ENCODE data around the gene SLC1A6.

SLC1A6 gene

GRCh38 chr19:14997981-14998380 lies 18.3 kb upstream of the SLC1A6 start:
- Histone ChIP-seq H3K27ac (ENCODE audit: low read depth, low read length) (no peak overlapping the region), H3F3A (ENCODE audit: control insufficient read depth, insufficient read depth) (no peaks in the 10 kb centered on the region), H3K4me1 (ENCODE audit: control insufficient read depth, low read length) (no peaks in the 10 kb centered on the region), H3K9me3 (ENCODE audit: control insufficient read depth, insufficient read depth, low read length) (no peaks in the 10 kb centered on the region), H4K20me1 (ENCODE audit: control insufficient read depth, insufficient read depth, low read depth, low read length) (no peaks in the 10 kb centered on the region), H3K4me3 (ENCODE audit: low read length) (no peak overlapping the region), H3K27me3 (ENCODE audit: control insufficient read depth, low read length) (0 out of 2 replicates have a peak, but pooled peaks cover 2% of the 10 kb centered on the region), H3K36me3 (ENCODE audit: control insufficient read depth, low read length) (no peaks in the 10 kb centered on the region), H3K4me2 (ENCODE audit: low read length) (no peak overlapping the region), H3K79me2 (ENCODE audit: control insufficient read depth, low read length) (no peaks in the 10 kb centered on the region), H3K9me2 (replicated peaks; ENCODE audit: control insufficient read depth, low read length) (no peaks in the 10 kb centered on the region)
- TF ChIP-seq CTCF (IDR thresholded peaks at IDR 0.05; ENCODE audit: low read depth, low read length, poor library complexity, severe bottlenecking), result no peak
- TF ChIP-seq EZH2phosphoT487 (IDR thresholded peaks at IDR 0.05; ENCODE audit: borderline replicate concordance, low read length), result no peak

- 0 out of 2 replicates have a peak, but pooled peaks cover 2% of the 10 kb centered on the region for H3K27me3 ChIP-seq (ENCODE audit: control insufficient read depth, low read length)
- no peaks in the 10 kb centered on the region for H3K79me2 ChIP-seq (ENCODE audit: control insufficient read depth, low read length)
- H3K36me3 ChIP-seq (ENCODE audit: control insufficient read depth, low read length), result no peaks in the 10 kb centered on the region
- no peaks in the 10 kb centered on the region for H3F3A ChIP-seq (ENCODE audit: control insufficient read depth, insufficient read depth)
- H4K20me1 ChIP-seq (ENCODE audit: control insufficient read depth, insufficient read depth, low read depth, low read length), result no peaks in the 10 kb centered on the region
- H3K4me1 ChIP-seq (ENCODE audit: control insufficient read depth, low read length), result no peaks in the 10 kb centered on the region
- no peak overlapping the region for H3K4me2 ChIP-seq (ENCODE audit: low read length)
- no peak overlapping the region for H3K4me3 ChIP-seq (ENCODE audit: low read length)
- no peaks in the 10 kb centered on the region for H3K9me2 ChIP-seq (replicated peaks; ENCODE audit: control insufficient read depth, low read length)
- H3K27ac ChIP-seq (ENCODE audit: low read depth, low read length), result no peak overlapping the region
- no peak for TF ChIP-seq EZH2phosphoT487 (IDR thresholded peaks at IDR 0.05; ENCODE audit: borderline replicate concordance, low read length)
- H3K9me3 ChIP-seq (ENCODE audit: control insufficient read depth, insufficient read depth, low read length), result no peaks in the 10 kb centered on the region
Measured at GRCh38 chr19:14992780-14993179, 13.1 kb upstream of the SLC1A6 start.

- Histone ChIP-seq H3K4me1 (ENCODE audit: control insufficient read depth, low read length) (no peaks in the 10 kb centered on the region), H3K79me2 (ENCODE audit: control insufficient read depth, low read length) (no peaks in the 10 kb centered on the region), H3K27ac (ENCODE audit: low read depth, low read length) (no peak overlapping the region), H4K20me1 (ENCODE audit: control insufficient read depth, insufficient read depth, low read depth, low read length) (no peaks in the 10 kb centered on the region), H3K4me3 (ENCODE audit: low read length) (no peak overlapping the region), H3K27me3 (ENCODE audit: control insufficient read depth, low read length) (no peaks in the 10 kb centered on the region), H3F3A (ENCODE audit: control insufficient read depth, insufficient read depth) (no peaks in the 10 kb centered on the region), H3K9me2 (replicated peaks; ENCODE audit: control insufficient read depth, low read length) (no peaks in the 10 kb centered on the region), H3K4me2 (ENCODE audit: low read length) (no peak overlapping the region), H3K36me3 (ENCODE audit: control insufficient read depth, low read length) (no peaks in the 10 kb centered on the region), H3K9me3 (ENCODE audit: control insufficient read depth, insufficient read depth, low read length) (no peaks in the 10 kb centered on the region)
- TF ChIP-seq EZH2phosphoT487 (IDR thresholded peaks at IDR 0.05; ENCODE audit: borderline replicate concordance, low read length) (no peak), CTCF (IDR thresholded peaks at IDR 0.05; ENCODE audit: low read depth, low read length, poor library complexity, severe bottlenecking) (no peak)
Measured at GRCh38 chr19:14985133-14985532, 5.5 kb upstream of the SLC1A6 start.

- no peaks in the 10 kb centered on the region for H3F3A ChIP-seq (ENCODE audit: control insufficient read depth, insufficient read depth)
- H3K4me3 ChIP-seq (ENCODE audit: low read length), result no peak overlapping the region
- H3K27me3 ChIP-seq (ENCODE audit: control insufficient read depth, low read length), result peaks cover 5% of the 10 kb centered on the region; the same call in 1 of the 2 replicates
Measured at GRCh38 chr19:14978161-14978776, 1.4 kb downstream of the SLC1A6 start.

More at GRCh38 chr19:14978161-14978776, 1.4 kb downstream of the SLC1A6 start:
- Histone ChIP-seq H3K79me2 (ENCODE audit: control insufficient read depth, low read length) (no peaks in the 10 kb centered on the region), H4K20me1 (ENCODE audit: control insufficient read depth, insufficient read depth, low read depth, low read length) (no peaks in the 10 kb centered on the region), H3K9me2 (replicated peaks; ENCODE audit: control insufficient read depth, low read length) (no peaks in the 10 kb centered on the region), H3K36me3 (ENCODE audit: control insufficient read depth, low read length) (no peaks in the 10 kb centered on the region), H3K4me1 (ENCODE audit: control insufficient read depth, low read length) (no peaks in the 10 kb centered on the region), H3K9me3 (ENCODE audit: control insufficient read depth, insufficient read depth, low read length) (no peaks in the 10 kb centered on the region), H3K27ac (ENCODE audit: low read depth, low read length) (no peak overlapping the region), H3K4me2 (ENCODE audit: low read length) (no peak overlapping the region)
- TF ChIP-seq EZH2phosphoT487 (IDR thresholded peaks at IDR 0.05; ENCODE audit: borderline replicate concordance, low read length) (no peak), CTCF (IDR thresholded peaks at IDR 0.05; ENCODE audit: low read depth, low read length, poor library complexity, severe bottlenecking) (no peak)
